ENCODE data around the gene LUC7L3. TPM values are rescaled to one million over a fixed set of nuclear protein-coding genes. Genes with fewer than 3 reads are reported as not detected.

The LUC7L3 gene
- total and polyA plus RNA-seq, 2 experiments from 2014 or later: 69.3 to 501 TPM

DNA sequence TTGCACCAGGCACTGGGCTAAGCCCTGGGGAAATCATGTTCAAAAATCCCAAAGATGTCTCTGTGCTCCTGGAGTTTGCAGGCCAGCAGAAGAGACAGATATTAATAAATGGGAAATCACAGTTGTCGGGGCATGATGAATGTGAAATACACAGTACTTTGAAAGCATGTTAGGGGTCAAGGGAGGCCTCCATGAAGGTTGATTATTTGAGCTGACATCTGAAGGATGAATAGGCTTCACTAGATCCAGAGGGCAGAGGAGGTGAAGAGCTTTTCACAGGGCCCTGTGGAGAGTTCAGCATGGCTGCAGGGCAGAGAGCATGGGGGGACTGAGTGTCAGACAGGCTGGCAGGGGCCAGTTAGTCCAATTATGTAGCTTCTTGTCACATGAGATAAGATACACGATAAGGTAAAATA, 45.3 kb downstream of the LUC7L3 start:
- peaks cover 13% of the 10 kb centered on the region for H3K27me3 Mint-ChIP-seq (ENCODE audit: insufficient read depth, low read depth, poor library complexity)

DNA sequence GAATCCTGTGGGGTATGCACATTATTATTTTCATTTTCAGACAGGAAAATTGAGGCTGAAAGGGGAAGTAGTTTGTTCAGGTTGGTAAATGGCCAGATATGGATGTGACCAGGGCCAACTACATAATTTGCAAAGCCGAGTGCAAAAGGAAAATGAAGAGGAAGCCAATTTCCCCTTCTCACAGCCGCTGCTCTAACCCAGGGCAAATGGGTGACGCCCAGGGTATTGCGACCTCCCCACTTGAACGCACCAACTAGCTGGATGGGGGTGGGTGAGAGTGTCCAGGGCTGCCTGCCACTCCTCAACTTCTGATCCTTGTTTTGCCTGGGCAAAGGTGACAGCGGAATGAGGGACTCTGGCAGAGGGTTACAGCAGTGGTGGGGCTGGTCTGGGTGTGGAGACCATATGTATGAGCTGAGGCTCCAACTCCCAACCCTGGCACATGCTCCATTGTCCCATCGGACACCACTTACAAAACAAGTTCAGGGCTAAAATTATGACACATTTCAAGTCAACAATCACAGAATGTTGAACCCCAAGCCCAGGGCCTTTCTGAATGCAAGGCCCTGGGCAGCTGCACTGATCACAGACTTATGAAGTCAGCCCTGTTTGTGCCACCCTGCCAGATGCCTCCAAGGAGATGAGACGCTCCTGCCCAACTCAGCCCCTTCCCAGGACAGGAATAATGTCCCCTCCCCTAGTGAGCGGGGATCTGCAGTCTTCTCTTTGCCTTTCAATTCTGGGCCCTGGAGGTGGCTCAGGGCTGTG, 46.2 kb downstream of the LUC7L3 start:
- Mint-ChIP-seq H3K27ac (peak overlapping the region; percentile 71), H3K9me3 (no peaks in the 10 kb centered on the region), H3K27me3 (ENCODE audit: insufficient read depth, low read depth, poor library complexity) (peaks cover 13% of the 10 kb centered on the region), H3K36me3 (ENCODE audit: low read depth) (no peaks in the 10 kb centered on the region), H3K4me1 (peaks cover 18% of the 10 kb centered on the region), H3K4me3 (no peak overlapping the region)
- Histone ChIP-seq H3K27ac (ENCODE audit: low read depth) (no peak overlapping the region), H3K4me2 (no peak overlapping the region), H3K27me3 (ENCODE audit: insufficient read depth) (no peaks in the 10 kb centered on the region), H2AFZ (0 out of 2 replicates have a peak overlapping the region, but pooled peaks have one; percentile 23), H3K9me2 (ENCODE audit: insufficient read depth) (no peaks in the 10 kb centered on the region), H3F3A (replicated peaks; ENCODE audit: low read depth) (no peaks in the 10 kb centered on the region), H3K4me1 (ENCODE audit: insufficient read depth) (peaks cover 11% of the 10 kb centered on the region; the same call in 1 of the 2 replicates), H3K36me3 (ENCODE audit: insufficient read depth) (no peaks in the 10 kb centered on the region; the same call in 1 of the 2 replicates), H3K4me3 (no peak overlapping the region), H4K20me1 (replicated peaks; ENCODE audit: insufficient read depth) (no peaks in the 10 kb centered on the region), H3K79me2 (replicated peaks; ENCODE audit: insufficient read depth) (no peaks in the 10 kb centered on the region)
- DNase-seq (ENCODE audit: low spot score) (no peak), ATAC-seq (no peak)
- no peak for TF ChIP-seq ZNF114 (CRISPR knock-in tag; IDR thresholded peaks at IDR 0.05)
- TF ChIP-seq, protein P1, sequence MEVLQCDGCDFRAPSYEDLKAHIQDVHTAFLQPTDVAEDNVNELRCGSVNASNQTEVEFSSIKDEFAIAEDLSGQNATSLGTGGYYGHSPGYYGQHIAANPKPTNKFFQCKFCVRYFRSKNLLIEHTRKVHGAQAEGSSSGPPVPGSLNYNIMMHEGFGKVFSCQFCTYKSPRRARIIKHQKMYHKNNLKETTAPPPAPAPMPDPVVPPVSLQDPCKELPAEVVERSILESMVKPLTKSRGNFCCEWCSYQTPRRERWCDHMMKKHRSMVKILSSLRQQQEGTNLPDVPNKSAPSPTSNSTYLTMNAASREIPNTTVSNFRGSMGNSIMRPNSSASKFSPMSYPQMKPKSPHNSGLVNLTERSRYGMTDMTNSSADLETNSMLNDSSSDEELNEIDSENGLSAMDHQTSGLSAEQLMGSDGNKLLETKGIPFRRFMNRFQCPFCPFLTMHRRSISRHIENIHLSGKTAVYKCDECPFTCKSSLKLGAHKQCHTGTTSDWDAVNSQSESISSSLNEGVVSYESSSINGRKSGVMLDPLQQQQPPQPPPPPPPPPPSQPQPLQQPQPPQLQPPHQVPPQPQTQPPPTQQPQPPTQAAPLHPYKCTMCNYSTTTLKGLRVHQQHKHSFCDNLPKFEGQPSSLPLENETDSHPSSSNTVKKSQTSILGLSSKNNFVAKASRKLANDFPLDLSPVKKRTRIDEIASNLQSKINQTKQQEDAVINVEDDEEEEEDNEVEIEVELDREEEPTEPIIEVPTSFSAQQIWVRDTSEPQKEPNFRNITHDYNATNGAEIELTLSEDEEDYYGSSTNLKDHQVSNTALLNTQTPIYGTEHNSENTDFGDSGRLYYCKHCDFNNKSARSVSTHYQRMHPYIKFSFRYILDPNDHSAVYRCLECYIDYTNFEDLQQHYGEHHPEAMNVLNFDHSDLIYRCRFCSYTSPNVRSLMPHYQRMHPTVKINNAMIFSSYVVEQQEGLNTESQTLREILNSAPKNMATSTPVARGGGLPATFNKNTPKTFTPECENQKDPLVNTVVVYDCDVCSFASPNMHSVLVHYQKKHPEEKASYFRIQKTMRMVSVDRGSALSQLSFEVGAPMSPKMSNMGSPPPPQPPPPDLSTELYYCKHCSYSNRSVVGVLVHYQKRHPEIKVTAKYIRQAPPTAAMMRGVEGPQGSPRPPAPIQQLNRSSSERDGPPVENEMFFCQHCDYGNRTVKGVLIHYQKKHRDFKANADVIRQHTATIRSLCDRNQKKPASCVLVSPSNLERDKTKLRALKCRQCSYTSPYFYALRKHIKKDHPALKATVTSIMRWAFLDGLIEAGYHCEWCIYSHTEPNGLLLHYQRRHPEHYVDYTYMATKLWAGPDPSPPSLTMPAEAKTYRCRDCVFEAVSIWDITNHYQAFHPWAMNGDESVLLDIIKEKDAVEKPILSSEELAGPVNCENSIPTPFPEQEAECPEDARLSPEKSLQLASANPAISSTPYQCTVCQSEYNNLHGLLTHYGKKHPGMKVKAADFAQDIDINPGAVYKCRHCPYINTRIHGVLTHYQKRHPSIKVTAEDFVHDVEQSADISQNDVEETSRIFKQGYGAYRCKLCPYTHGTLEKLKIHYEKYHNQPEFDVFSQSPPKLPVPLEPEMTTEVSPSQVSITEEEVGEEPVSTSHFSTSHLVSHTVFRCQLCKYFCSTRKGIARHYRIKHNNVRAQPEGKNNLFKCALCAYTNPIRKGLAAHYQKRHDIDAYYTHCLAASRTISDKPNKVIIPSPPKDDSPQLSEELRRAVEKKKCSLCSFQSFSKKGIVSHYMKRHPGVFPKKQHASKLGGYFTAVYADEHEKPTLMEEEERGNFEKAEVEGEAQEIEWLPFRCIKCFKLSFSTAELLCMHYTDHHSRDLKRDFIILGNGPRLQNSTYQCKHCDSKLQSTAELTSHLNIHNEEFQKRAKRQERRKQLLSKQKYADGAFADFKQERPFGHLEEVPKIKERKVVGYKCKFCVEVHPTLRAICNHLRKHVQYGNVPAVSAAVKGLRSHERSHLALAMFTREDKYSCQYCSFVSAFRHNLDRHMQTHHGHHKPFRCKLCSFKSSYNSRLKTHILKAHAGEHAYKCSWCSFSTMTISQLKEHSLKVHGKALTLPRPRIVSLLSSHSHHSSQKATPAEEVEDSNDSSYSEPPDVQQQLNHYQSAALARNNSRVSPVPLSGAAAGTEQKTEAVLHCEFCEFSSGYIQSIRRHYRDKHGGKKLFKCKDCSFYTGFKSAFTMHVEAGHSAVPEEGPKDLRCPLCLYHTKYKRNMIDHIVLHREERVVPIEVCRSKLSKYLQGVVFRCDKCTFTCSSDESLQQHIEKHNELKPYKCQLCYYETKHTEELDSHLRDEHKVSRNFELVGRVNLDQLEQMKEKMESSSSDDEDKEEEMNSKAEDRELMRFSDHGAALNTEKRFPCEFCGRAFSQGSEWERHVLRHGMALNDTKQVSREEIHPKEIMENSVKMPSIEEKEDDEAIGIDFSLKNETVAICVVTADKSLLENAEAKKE (CRISPR knock-in tag; IDR thresholded peaks at IDR 0.05): no peak
- TF ChIP-seq ZNF331 (CRISPR knock-in tag; IDR thresholded peaks at IDR 0.05; ENCODE audit: low read depth): no peak

More for the DNA sequence above, 45.3 kb downstream of the LUC7L3 start:
- Histone ChIP-seq H3K27me3 (ENCODE audit: insufficient read depth) (no peaks in the 10 kb centered on the region), H3K36me3 (ENCODE audit: insufficient read depth) (no peaks in the 10 kb centered on the region), H3K79me2 (replicated peaks; ENCODE audit: insufficient read depth) (no peaks in the 10 kb centered on the region), H3F3A (replicated peaks; ENCODE audit: low read depth) (no peaks in the 10 kb centered on the region), H3K4me3 (no peak overlapping the region), H3K9me2 (ENCODE audit: insufficient read depth) (no peaks in the 10 kb centered on the region), H4K20me1 (replicated peaks; ENCODE audit: insufficient read depth) (no peaks in the 10 kb centered on the region), H3K27ac (ENCODE audit: low read depth) (no peak overlapping the region), H3K4me1 (ENCODE audit: insufficient read depth) (peaks cover 11% of the 10 kb centered on the region; the same call in 1 of the 2 replicates), H3K4me2 (no peak overlapping the region), H2AFZ (no peak overlapping the region)
- no peak for ATAC-seq
- H3K4me1 Mint-ChIP-seq: peaks cover 18% of the 10 kb centered on the region
- H3K27ac Mint-ChIP-seq: no peak overlapping the region
- H3K36me3 Mint-ChIP-seq (ENCODE audit: low read depth): no peaks in the 10 kb centered on the region
- DNase-seq (ENCODE audit: low spot score): no peak
- H3K4me3 Mint-ChIP-seq: no peak overlapping the region
- H3K9me3 Mint-ChIP-seq: no peaks in the 10 kb centered on the region
- TF ChIP-seq JUNB (IDR thresholded peaks at IDR 0.05; ENCODE audit: unreplicated experiment): no peak
- TF ChIP-seq, protein P2, sequence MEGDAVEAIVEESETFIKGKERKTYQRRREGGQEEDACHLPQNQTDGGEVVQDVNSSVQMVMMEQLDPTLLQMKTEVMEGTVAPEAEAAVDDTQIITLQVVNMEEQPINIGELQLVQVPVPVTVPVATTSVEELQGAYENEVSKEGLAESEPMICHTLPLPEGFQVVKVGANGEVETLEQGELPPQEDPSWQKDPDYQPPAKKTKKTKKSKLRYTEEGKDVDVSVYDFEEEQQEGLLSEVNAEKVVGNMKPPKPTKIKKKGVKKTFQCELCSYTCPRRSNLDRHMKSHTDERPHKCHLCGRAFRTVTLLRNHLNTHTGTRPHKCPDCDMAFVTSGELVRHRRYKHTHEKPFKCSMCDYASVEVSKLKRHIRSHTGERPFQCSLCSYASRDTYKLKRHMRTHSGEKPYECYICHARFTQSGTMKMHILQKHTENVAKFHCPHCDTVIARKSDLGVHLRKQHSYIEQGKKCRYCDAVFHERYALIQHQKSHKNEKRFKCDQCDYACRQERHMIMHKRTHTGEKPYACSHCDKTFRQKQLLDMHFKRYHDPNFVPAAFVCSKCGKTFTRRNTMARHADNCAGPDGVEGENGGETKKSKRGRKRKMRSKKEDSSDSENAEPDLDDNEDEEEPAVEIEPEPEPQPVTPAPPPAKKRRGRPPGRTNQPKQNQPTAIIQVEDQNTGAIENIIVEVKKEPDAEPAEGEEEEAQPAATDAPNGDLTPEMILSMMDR (conservative IDR thresholded peaks at IDR 0.05; ENCODE audit: low read depth in 2 of 2): no peak
- TF ChIP-seq, protein P3, sequence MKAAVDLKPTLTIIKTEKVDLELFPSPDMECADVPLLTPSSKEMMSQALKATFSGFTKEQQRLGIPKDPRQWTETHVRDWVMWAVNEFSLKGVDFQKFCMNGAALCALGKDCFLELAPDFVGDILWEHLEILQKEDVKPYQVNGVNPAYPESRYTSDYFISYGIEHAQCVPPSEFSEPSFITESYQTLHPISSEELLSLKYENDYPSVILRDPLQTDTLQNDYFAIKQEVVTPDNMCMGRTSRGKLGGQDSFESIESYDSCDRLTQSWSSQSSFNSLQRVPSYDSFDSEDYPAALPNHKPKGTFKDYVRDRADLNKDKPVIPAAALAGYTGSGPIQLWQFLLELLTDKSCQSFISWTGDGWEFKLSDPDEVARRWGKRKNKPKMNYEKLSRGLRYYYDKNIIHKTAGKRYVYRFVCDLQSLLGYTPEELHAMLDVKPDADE (IDR thresholded peaks at IDR 0.05): no peak
- TF ChIP-seq EZH2phosphoT487 (IDR thresholded peaks at IDR 0.05; ENCODE audit: unreplicated experiment): no peak
- TF ChIP-seq NANOG (IDR thresholded peaks at IDR 0.05; ENCODE audit: borderline replicate concordance): no peak
- no peak for TF ChIP-seq STAT1 (IDR thresholded peaks at IDR 0.05; ENCODE audit: unreplicated experiment)

All from GM23338 (cell line).